GM23338 (cell line): ENCODE measurements around the gene DEPDC5. TPM values are rescaled to one million over a fixed set of nuclear protein-coding genes. Genes with fewer than 3 reads are reported as not detected.

Experiments
- ATAC-seq: fragments of 200-7000 bp; cut with Tn5 transposase; 3 replicates; pipeline ENCODE4 v1.9.1; 2020
- DNase-seq: peaks from one replicate; pipeline ENCODE4 v3.0.0-alpha.2; 2015; ENCODE audit warnings: low spot score
- H2AFZ ChIP-seq: fragments of 200-600 bp; sonication (generic); 2 replicates; pipeline ENCODE4 v1.8.0; 2016; ENCODE audit warnings: antibody characterized with exemption, mild to moderate bottlenecking, moderate library complexity
- H3F3A ChIP-seq: fragments of 200-600 bp; sonication (generic); replicated peaks from 2 replicates; pipeline ENCODE4 v1.8.0; 2017; ENCODE audit warnings: antibody characterized with exemption, mixed run types, low read depth
- H3K27ac ChIP-seq: fragments of 200-600 bp; sonication (generic); 2 replicates; pipeline ENCODE4 v1.6.1; 2016; ENCODE audit warnings: low read depth
- H3K27me3 ChIP-seq: fragments of 200-600 bp; sonication (generic); 2 replicates; pipeline ENCODE4 v1.8.0; 2016; ENCODE audit warnings: mild to moderate bottlenecking, mixed run types, moderate library complexity; ENCODE audit not compliant: insufficient read depth
- H3K36me3 ChIP-seq: fragments of 200-600 bp; sonication (generic); 2 replicates; pipeline ENCODE4 v1.8.0; 2016; ENCODE audit warnings: mild to moderate bottlenecking; ENCODE audit not compliant: insufficient read depth
- H3K4me1 ChIP-seq: fragments of 200-600 bp; sonication (generic); 2 replicates; pipeline ENCODE4 v1.8.0; 2016; ENCODE audit warnings: mild to moderate bottlenecking, moderate library complexity; ENCODE audit not compliant: insufficient read depth
- H3K4me2 ChIP-seq: fragments of 200-600 bp; sonication (generic); 2 replicates; pipeline ENCODE4 v1.7.1; 2017; ENCODE audit warnings: mixed run types
- H3K4me3 ChIP-seq: fragments of 200-600 bp; sonication (generic); 2 replicates; pipeline ENCODE4 v1.6.1; 2016; ENCODE audit warnings: mixed run types
- H3K79me2 ChIP-seq: fragments of 200-600 bp; sonication (generic); replicated peaks from 2 replicates; pipeline ENCODE4 v1.8.0; 2017; ENCODE audit warnings: mild to moderate bottlenecking; ENCODE audit not compliant: insufficient read depth
- H3K9me2 ChIP-seq: fragments of 200-600 bp; sonication (generic); 2 replicates; pipeline ENCODE4 v1.8.0; 2017; ENCODE audit not compliant: insufficient read depth
- H4K20me1 ChIP-seq: fragments of 200-600 bp; sonication (generic); replicated peaks from 2 replicates; pipeline ENCODE4 v1.8.0; 2017; ENCODE audit warnings: mild to moderate bottlenecking; ENCODE audit not compliant: insufficient read depth
- H3K27ac Mint-ChIP-seq: 2 replicates; pipeline ENCODE4 v1.8.0; 2020; ENCODE audit warnings: inconsistent platforms, mild to moderate bottlenecking, moderate library complexity, mixed read lengths
- H3K27me3 Mint-ChIP-seq: 3 replicates; pipeline ENCODE4 v1.8.0; 2022; ENCODE audit warnings: low read depth, mild to moderate bottlenecking, moderate library complexity, mixed read lengths, inconsistent platforms; ENCODE audit not compliant: insufficient read depth, poor library complexity
- H3K36me3 Mint-ChIP-seq: 3 replicates; pipeline ENCODE4 v1.8.0; 2021; ENCODE audit warnings: low read depth, mild to moderate bottlenecking, inconsistent platforms, moderate library complexity, mixed read lengths
- H3K4me1 Mint-ChIP-seq: 3 replicates; pipeline ENCODE4 v1.8.0; 2020; ENCODE audit warnings: mild to moderate bottlenecking, inconsistent platforms, mixed read lengths
- H3K4me3 Mint-ChIP-seq: 3 replicates; pipeline ENCODE4 v1.8.0; 2021; ENCODE audit warnings: moderate library complexity, mild to moderate bottlenecking, inconsistent platforms, mixed read lengths
- H3K9me3 Mint-ChIP-seq: 3 replicates; pipeline ENCODE4 v1.8.0; 2020; ENCODE audit warnings: moderate library complexity, mild to moderate bottlenecking, inconsistent platforms, mixed read lengths
- EZH2 ChIP-seq: fragments of 200-600 bp; sonication (generic); IDR thresholded peaks from one replicate; pipeline ENCODE4 v1.8.0; 2017; ENCODE audit warnings: antibody characterized with exemption, mild to moderate bottlenecking, low read depth; ENCODE audit not compliant: unreplicated experiment
- JUNB ChIP-seq: IDR thresholded peaks from one replicate; pipeline ENCODE4 v1.6.1; 2016; ENCODE audit warnings: antibody characterized with exemption; ENCODE audit not compliant: unreplicated experiment
- NANOG ChIP-seq: IDR thresholded peaks from 2 replicates; pipeline ENCODE4 v1.6.1; 2016; ENCODE audit warnings: antibody characterized with exemption, borderline replicate concordance
- POLR2AphosphoS5 ChIP-seq: IDR thresholded peaks from 2 replicates; pipeline ENCODE4 v1.6.1; 2016; ENCODE audit warnings: antibody characterized with exemption, low read depth
- STAT1 ChIP-seq: IDR thresholded peaks from one replicate; pipeline ENCODE4 v1.6.1; 2016; ENCODE audit warnings: antibody characterized with exemption; ENCODE audit not compliant: unreplicated experiment
- ZNF114 ChIP-seq: fragments of 250-450 bp; sonication (Bioruptor Pico); IDR thresholded peaks from 2 replicates; pipeline ENCODE4 v1.5.0; 2020; ENCODE audit warnings: mild to moderate bottlenecking, moderate library complexity
- ZNF331 ChIP-seq: fragments of 250-450 bp; sonication (Bioruptor Pico); IDR thresholded peaks from 2 replicates; pipeline ENCODE4 v1.5.0; 2020; ENCODE audit warnings: low read depth, mild to moderate bottlenecking, moderate library complexity
- polyA plus RNA-seq: library from polyadenylated mRNA; unstranded; fragments of >200 nt; fragmentation: Nextera tagmentation; extraction: Ambion mirVana; gene quantifications from 2 replicates; pipeline ENCODE4 v1.2.1, GENCODE V29; 2016
- total RNA-seq: library from RNA; depleted of rRNA; stranded (reverse); fragments of >200 nt; shearing (Covaris generic); gene quantifications from 2 replicates; pipeline ENCODE4 v1.2.3, GENCODE V29; 2014
- TF ChIP-seq, protein P1 (sequence below), 2 experiments: fragments of 200-600 bp in 1 of 2; sonication (generic) in 1 of 2; conservative IDR thresholded peaks; 2 replicates each; pipeline versions ENCODE4 v1.5.1 to v1.6.1; 2016 to 2017; ENCODE audit warnings: antibody characterized with exemption in 2 of 2, low read depth in 2 of 2, mild to moderate bottlenecking in 2 of 2, moderate library complexity in 1 of 2
- TF ChIP-seq, protein P2 (sequence below): IDR thresholded peaks from one replicate; pipeline ENCODE4 v1.6.1; 2018; ENCODE audit warnings: antibody characterized with exemption; ENCODE audit not compliant: unreplicated experiment
- TF ChIP-seq, protein P3 (sequence below): IDR thresholded peaks from 2 replicates; pipeline ENCODE4 v1.6.1; 2016; ENCODE audit warnings: antibody characterized with exemption

Gene DEPDC5
- total and polyA plus RNA-seq, 2 experiments from 2014 or later: 18.7 to 19.7 TPM

DNA sequence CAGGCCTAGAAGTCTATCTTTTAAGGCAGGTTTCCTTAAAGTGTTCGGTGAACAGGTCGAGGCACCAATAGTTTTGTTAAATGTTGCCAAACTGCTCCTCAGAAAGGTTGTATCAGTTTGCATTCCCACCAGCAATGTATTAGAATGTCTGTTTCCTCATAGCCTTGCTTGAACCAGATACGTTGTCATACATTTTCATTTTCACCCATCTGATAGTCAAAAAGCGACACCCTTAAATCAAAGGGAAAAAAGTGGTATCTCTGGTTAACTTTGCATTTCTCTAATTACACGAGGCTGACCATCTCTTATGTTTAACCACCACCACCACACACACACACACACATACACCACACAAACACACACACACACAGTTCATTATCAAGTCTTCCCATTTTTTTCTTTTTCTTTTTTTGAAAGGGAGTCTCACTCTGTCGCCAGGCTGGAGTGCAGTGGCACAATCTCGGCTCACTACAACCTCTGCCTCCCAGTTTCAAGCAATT, 20.2 kb upstream of the DEPDC5 start:
- H3K79me2 ChIP-seq: peaks cover 93% of the 10 kb centered on the region
- no peaks in the 10 kb centered on the region for H3K4me1 ChIP-seq
- ATAC-seq: no peak
- Mint-ChIP-seq H3K4me3 (no peak overlapping the region), H3K27ac (peak overlapping the region; percentile 14; the same call in 1 of the 2 replicates), H3K27me3 (no peaks in the 10 kb centered on the region), H3K9me3 (no peaks in the 10 kb centered on the region), H3K36me3 (peaks cover 26% of the 10 kb centered on the region), H3K4me1 (0 out of 3 replicates have a peak, but pooled peaks cover 2% of the 10 kb centered on the region)
- no peaks in the 10 kb centered on the region for H3K27me3 ChIP-seq
- H4K20me1 ChIP-seq: peaks cover 44% of the 10 kb centered on the region
- H3K9me2 ChIP-seq: no peaks in the 10 kb centered on the region
- H3K4me3 ChIP-seq: no peak overlapping the region
- no peak for DNase-seq
- no peak for TF ChIP-seq EZH2
- no peak for TF ChIP-seq JUNB
- TF ChIP-seq, protein P1, sequence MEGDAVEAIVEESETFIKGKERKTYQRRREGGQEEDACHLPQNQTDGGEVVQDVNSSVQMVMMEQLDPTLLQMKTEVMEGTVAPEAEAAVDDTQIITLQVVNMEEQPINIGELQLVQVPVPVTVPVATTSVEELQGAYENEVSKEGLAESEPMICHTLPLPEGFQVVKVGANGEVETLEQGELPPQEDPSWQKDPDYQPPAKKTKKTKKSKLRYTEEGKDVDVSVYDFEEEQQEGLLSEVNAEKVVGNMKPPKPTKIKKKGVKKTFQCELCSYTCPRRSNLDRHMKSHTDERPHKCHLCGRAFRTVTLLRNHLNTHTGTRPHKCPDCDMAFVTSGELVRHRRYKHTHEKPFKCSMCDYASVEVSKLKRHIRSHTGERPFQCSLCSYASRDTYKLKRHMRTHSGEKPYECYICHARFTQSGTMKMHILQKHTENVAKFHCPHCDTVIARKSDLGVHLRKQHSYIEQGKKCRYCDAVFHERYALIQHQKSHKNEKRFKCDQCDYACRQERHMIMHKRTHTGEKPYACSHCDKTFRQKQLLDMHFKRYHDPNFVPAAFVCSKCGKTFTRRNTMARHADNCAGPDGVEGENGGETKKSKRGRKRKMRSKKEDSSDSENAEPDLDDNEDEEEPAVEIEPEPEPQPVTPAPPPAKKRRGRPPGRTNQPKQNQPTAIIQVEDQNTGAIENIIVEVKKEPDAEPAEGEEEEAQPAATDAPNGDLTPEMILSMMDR (conservative IDR thresholded peaks at IDR 0.05; ENCODE audit: low read depth in 2 of 2): no peak
- TF ChIP-seq ZNF114 (CRISPR knock-in tag): no peak
- TF ChIP-seq POLR2AphosphoS5: no peak
- TF ChIP-seq ZNF331: no peak
- TF ChIP-seq, protein P2, sequence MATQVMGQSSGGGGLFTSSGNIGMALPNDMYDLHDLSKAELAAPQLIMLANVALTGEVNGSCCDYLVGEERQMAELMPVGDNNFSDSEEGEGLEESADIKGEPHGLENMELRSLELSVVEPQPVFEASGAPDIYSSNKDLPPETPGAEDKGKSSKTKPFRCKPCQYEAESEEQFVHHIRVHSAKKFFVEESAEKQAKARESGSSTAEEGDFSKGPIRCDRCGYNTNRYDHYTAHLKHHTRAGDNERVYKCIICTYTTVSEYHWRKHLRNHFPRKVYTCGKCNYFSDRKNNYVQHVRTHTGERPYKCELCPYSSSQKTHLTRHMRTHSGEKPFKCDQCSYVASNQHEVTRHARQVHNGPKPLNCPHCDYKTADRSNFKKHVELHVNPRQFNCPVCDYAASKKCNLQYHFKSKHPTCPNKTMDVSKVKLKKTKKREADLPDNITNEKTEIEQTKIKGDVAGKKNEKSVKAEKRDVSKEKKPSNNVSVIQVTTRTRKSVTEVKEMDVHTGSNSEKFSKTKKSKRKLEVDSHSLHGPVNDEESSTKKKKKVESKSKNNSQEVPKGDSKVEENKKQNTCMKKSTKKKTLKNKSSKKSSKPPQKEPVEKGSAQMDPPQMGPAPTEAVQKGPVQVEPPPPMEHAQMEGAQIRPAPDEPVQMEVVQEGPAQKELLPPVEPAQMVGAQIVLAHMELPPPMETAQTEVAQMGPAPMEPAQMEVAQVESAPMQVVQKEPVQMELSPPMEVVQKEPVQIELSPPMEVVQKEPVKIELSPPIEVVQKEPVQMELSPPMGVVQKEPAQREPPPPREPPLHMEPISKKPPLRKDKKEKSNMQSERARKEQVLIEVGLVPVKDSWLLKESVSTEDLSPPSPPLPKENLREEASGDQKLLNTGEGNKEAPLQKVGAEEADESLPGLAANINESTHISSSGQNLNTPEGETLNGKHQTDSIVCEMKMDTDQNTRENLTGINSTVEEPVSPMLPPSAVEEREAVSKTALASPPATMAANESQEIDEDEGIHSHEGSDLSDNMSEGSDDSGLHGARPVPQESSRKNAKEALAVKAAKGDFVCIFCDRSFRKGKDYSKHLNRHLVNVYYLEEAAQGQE: no peak
- TF ChIP-seq STAT1: no peak
- TF ChIP-seq, protein P3, sequence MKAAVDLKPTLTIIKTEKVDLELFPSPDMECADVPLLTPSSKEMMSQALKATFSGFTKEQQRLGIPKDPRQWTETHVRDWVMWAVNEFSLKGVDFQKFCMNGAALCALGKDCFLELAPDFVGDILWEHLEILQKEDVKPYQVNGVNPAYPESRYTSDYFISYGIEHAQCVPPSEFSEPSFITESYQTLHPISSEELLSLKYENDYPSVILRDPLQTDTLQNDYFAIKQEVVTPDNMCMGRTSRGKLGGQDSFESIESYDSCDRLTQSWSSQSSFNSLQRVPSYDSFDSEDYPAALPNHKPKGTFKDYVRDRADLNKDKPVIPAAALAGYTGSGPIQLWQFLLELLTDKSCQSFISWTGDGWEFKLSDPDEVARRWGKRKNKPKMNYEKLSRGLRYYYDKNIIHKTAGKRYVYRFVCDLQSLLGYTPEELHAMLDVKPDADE: no peak
- TF ChIP-seq NANOG: no peak
- H3K4me2 ChIP-seq: no peak overlapping the region
- no peak overlapping the region for H3K27ac ChIP-seq
- peaks cover under 1% of the 10 kb centered on the region for H3K36me3 ChIP-seq
- no peak overlapping the region for H2AFZ ChIP-seq
- H3F3A ChIP-seq: no peaks in the 10 kb centered on the region; the same call in 1 of the 2 replicates
